B cell (primary cell): ENCODE data around the gene PACSIN2. TPM values are rescaled to one million over a fixed set of nuclear protein-coding genes. Genes with fewer than 3 reads are reported as not detected.

Experiments
- ATAC-seq: fragments of 200-7000 bp; cut with Tn5 transposase; one replicate; pipeline ENCODE4 v1.10.0; 2021; ENCODE audit warnings: low read depth, mild to moderate bottlenecking, moderate number of reproducible peaks, moderate library complexity
- CTCF ChIA-PET: fragments of 350-600 bp; sonication (Branson Sonifier 250); formaldehyde crosslinking; loops from one replicate; lab custom pipeline; 2021; ENCODE audit warnings: antibody characterized with exemption, inconsistent platforms; lab: Charles Lee
- POLR2A ChIA-PET: fragments of 350-600 bp; sonication (Branson Sonifier 250); formaldehyde crosslinking; loops from one replicate; lab custom pipeline; 2021; ENCODE audit warnings: antibody characterized with exemption; lab: Charles Lee
- DNase-seq: peaks from one replicate; pipeline ENCODE4 v3.0.0; 2013
- H2AFZ ChIP-seq: 2 replicates; pipeline ENCODE4 v1.6.1; 2012; ENCODE audit warnings: mild to moderate bottlenecking, low read depth, low read length; ENCODE audit not compliant: insufficient read depth, poor library complexity, severe bottlenecking
- H3K27ac ChIP-seq, 2 donors: 1 replicate in 1 of 2; 2 replicates in 1 of 2; pipeline ENCODE4 v1.5.1; 2012 to 2013; ENCODE audit warnings: low read length in 2 of 2, mild to moderate bottlenecking in 2 of 2, moderate library complexity in 1 of 2
- H3K27me3 ChIP-seq, 4 experiments: fragments of 200-600 bp in 1 of 4; sonication (generic) in 1 of 4; replicated peaks in 1 of 4; 1 replicate in 2 of 4; 2 replicates in 2 of 4; pipeline versions ENCODE4 v1.6.1 to v1.7.0; 2013 to 2016; ENCODE audit warnings: low read length in 3 of 4, mild to moderate bottlenecking in 2 of 4, mixed read lengths in 1 of 4, moderate library complexity in 1 of 4; ENCODE audit not compliant: insufficient read depth in 4 of 4, control insufficient read depth in 3 of 4; ENCODE audit errors: control extremely low read depth in 1 of 4
- H3K36me3 ChIP-seq, 2 experiments: replicated peaks in 1 of 2; 1 replicate in 1 of 2; 2 replicates in 1 of 2; pipeline versions ENCODE4 v1.6.1 to v1.7.1; 2013; ENCODE audit warnings: low read length in 1 of 2; ENCODE audit not compliant: insufficient read depth in 2 of 2, control insufficient read depth in 1 of 2; ENCODE audit errors: control extremely low read depth in 1 of 2, extremely low read depth in 1 of 2
- H3K4me1 ChIP-seq, 2 donors: fragments of 200-600 bp in 1 of 2; sonication (generic) in 1 of 2; 1 replicate in 1 of 2; 2 replicates in 1 of 2; pipeline versions ENCODE4 v1.5.1 to v1.6.1; 2013 to 2017; ENCODE audit warnings: low read length in 2 of 2; ENCODE audit not compliant: control insufficient read depth in 2 of 2, insufficient read depth in 2 of 2
- H3K4me2 ChIP-seq: replicated peaks from 2 replicates; pipeline ENCODE3; 2012; ENCODE audit warnings: mild to moderate bottlenecking, low read depth, low read length; ENCODE audit not compliant: poor library complexity, severe bottlenecking
- H3K4me3 ChIP-seq, 5 experiments: fragments of 200-600 bp in 1 of 5; sonication (generic) in 1 of 5; 1 replicate in 3 of 5; 2 replicates in 2 of 5; pipeline versions ENCODE4 v1.5.1 to v1.7.0; 2011 to 2016; ENCODE audit warnings: low read length in 4 of 5, mild to moderate bottlenecking in 4 of 5, low read depth in 2 of 5, control low read depth in 1 of 5, moderate library complexity in 1 of 5; ENCODE audit not compliant: insufficient read depth in 1 of 5; ENCODE audit errors: control extremely low read depth in 1 of 5, extremely low read depth in 1 of 5
- H3K79me2 ChIP-seq: fragments of 200-600 bp; sonication (generic); one replicate; pipeline ENCODE4 v1.6.0; 2016; ENCODE audit warnings: low read length; ENCODE audit not compliant: control insufficient read depth, insufficient read depth
- H3K9ac ChIP-seq: fragments of 200-600 bp; sonication (generic); 2 replicates; pipeline ENCODE4 v1.6.1; 2017; ENCODE audit warnings: mild to moderate bottlenecking, low read length, moderate library complexity
- H3K9me3 ChIP-seq, 3 donors: one replicate each; pipeline versions ENCODE4 v1.6.1 to v1.7.1; 2013; ENCODE audit warnings: low read length in 2 of 3; ENCODE audit not compliant: control insufficient read depth in 2 of 3, insufficient read depth in 1 of 3; ENCODE audit errors: control extremely low read depth in 1 of 3
- H4K20me1 ChIP-seq: 2 replicates; pipeline ENCODE4 v1.6.0; 2012; ENCODE audit warnings: mild to moderate bottlenecking, low read length; ENCODE audit not compliant: insufficient read depth, control insufficient read depth, poor library complexity, severe bottlenecking
- H3K27ac Mint-ChIP-seq: one replicate; pipeline ENCODE4 v1.8.0; 2021; ENCODE audit warnings: mixed read lengths
- H3K27me3 Mint-ChIP-seq: one replicate; pipeline ENCODE4 v1.8.0; 2021; ENCODE audit warnings: mixed read lengths
- H3K4me1 Mint-ChIP-seq: one replicate; pipeline ENCODE4 v1.8.0; 2021; ENCODE audit warnings: mixed read lengths
- H3K4me3 Mint-ChIP-seq: one replicate; pipeline ENCODE4 v1.8.0; 2021; ENCODE audit warnings: mixed read lengths
- H3K9me3 Mint-ChIP-seq: one replicate; pipeline ENCODE4 v1.8.0; 2022; ENCODE audit warnings: mixed read lengths; ENCODE audit not compliant: insufficient read depth
- EZH2 ChIP-seq: IDR thresholded peaks from 2 replicates; pipeline ENCODE4 v1.6.1; 2012; ENCODE audit warnings: borderline replicate concordance, low read depth, mild to moderate bottlenecking, moderate library complexity, low read length; ENCODE audit not compliant: insufficient read depth, poor library complexity, severe bottlenecking
- WGBS: methylation state at CpG from one replicate; pipeline ENCODE4 v1.1.5; 2013; ENCODE audit warnings: missing lambda C conversion rate; ENCODE audit not compliant: insufficient coverage; 5-methylcytosine and 5-hydroxymethylcytosine counted together
- intact Hi-C: fragments of 100-400 bp; cut with micrococcal nuclease; formaldehyde crosslinking; loops from one replicate; pipeline ENCODE4 v1.10.0; 2022
- polyA plus RNA-seq: library from polyadenylated mRNA; depleted of rRNA; stranded (reverse); fragments of >200 nt; gene quantifications from 2 replicates; pipeline ENCODE4 v1.2.3, GENCODE V29; 2012
- total RNA-seq, 2 donors: library from RNA; stranded (reverse); fragments of 120-200 nt in 1 of 2; gene quantifications; 1 replicate in 1 of 2; 2 replicates in 1 of 2; pipeline versions ENCODE4 v1.2.3 to v1.2.4, GENCODE V29; 2013 to 2022
- TF ChIP-seq, protein P1 (sequence below): fragments of 200-600 bp; IDR thresholded peaks from one replicate; pipeline ENCODE4 v1.8.0; 2022; ENCODE audit warnings: antibody characterized with exemption, mild to moderate bottlenecking

The PACSIN2 gene
- total and polyA plus RNA-seq, 2 donors (not counting 1 experiment from before 2014, with no cell fraction given), result 26.9 to 59.3 TPM

DNA sequence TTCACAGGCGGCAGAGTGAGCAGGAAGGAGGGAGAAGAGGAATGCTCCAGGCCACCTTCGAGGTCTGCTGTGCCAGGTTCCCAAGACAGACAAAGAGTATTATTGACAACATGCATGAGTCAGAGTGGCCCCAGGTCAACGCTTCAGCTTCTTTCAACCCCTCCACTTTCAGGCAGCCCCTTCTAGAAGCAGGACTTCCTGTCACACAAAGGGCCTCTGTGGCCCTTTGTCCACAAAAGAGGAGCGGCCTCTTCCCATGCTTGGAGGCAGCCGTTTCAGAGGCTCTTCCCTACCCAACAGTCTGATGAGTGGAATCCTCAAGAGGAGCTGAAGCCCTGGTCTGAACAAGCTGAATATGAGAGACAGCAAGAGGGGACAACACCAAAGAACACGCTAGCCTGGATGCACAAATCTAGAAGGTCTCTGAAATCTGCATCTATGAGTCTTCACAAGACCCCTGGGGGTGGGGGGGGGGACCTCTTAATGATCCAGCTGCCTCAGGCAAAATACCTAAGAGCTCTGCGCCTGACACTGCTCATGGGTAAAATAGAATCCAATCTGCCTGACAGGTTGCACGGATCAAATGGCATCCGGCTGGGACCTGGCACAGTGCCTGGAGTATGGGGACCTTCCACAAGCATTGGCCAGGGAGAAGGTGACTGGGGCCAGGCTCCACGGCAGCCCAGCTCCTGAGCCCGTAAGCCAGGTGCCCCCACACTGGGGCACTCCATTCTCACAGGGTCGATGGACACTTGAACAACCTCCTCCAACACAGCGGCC, 67.5 kb downstream of the PACSIN2 start:
- no peak overlapping the region for H2AFZ ChIP-seq
- H3K4me3 ChIP-seq, result no peak overlapping the region
- peaks cover 4 to 17% of the 10 kb centered on the region in 2 donors for H3K4me1 ChIP-seq
- Mint-ChIP-seq H3K27ac (no peak overlapping the region), H3K4me1 (peaks cover 46% of the 10 kb centered on the region), H3K4me3 (no peak overlapping the region), H3K9me3 (no peaks in the 10 kb centered on the region), H3K27me3 (no peaks in the 10 kb centered on the region)
- H4K20me1 ChIP-seq, result peaks cover 64% of the 10 kb centered on the region
- no peaks in the 10 kb centered on the region for H3K27me3 ChIP-seq
- WGBS, result 88% methylated on average over 9 of the region's 13 CpGs
- ChIA-PET POLR2A (interaction anchor here (0.7 kb wide), 1 partner anchor 86 kb away, joined by 7 read pairs; no protein-coding TSS in a partner anchor), CTCF (interaction anchor here (0.6 to 1.0 kb wide), 2 partner anchors 17 to 97 kb away, joined by 3 to 4 read pairs; no protein-coding TSS in a partner anchor)
- H3K27ac ChIP-seq, result no peak overlapping the region
- intact Hi-C loops, result no loop called here
- peaks cover 1 to 18% of the 10 kb centered on the region in 2 experiments for H3K36me3 ChIP-seq
- H3K79me2 ChIP-seq, result peaks cover 89% of the 10 kb centered on the region
- H3K9ac ChIP-seq, result no peak overlapping the region
- TF ChIP-seq, protein P1, sequence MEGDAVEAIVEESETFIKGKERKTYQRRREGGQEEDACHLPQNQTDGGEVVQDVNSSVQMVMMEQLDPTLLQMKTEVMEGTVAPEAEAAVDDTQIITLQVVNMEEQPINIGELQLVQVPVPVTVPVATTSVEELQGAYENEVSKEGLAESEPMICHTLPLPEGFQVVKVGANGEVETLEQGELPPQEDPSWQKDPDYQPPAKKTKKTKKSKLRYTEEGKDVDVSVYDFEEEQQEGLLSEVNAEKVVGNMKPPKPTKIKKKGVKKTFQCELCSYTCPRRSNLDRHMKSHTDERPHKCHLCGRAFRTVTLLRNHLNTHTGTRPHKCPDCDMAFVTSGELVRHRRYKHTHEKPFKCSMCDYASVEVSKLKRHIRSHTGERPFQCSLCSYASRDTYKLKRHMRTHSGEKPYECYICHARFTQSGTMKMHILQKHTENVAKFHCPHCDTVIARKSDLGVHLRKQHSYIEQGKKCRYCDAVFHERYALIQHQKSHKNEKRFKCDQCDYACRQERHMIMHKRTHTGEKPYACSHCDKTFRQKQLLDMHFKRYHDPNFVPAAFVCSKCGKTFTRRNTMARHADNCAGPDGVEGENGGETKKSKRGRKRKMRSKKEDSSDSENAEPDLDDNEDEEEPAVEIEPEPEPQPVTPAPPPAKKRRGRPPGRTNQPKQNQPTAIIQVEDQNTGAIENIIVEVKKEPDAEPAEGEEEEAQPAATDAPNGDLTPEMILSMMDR, result no peak
- no peak for TF ChIP-seq EZH2
- no peaks in the 10 kb centered on the region for H3K9me3 ChIP-seq
- DNase-seq (no peak), ATAC-seq (no peak)
- no peak overlapping the region for H3K4me2 ChIP-seq
